Inferior parietal cortex (tissue), 1 donor: ENCODE data around the gene TSR1.
A peak's percentile ranks its signal among the peaks of the same experiment; 100 is the strongest.

Experiments
- DNase-seq: peaks from one replicate; pipeline ENCODE4 v3.0.0-alpha.2; 2016; ENCODE audit errors: extremely low spot score

The TSR1 gene

GRCh38 chr17:2336215-2336851 lies at the start of gene TSR1:
Gene TSR1 (minus strand): TSS chr17:2336457. CDS start chr17:2336427, 30 bp downstream.
- peak; percentile 94 for DNase-seq

- no peak for DNase-seq
Observed at GRCh38 chr17:2385240-2386210, 49.3 kb upstream of the TSR1 start.

- DNase-seq = no peak
Observed at GRCh38 chr17:2384439-2385127, 48.3 kb upstream of the TSR1 start.

- no peak for DNase-seq
Observed at GRCh38 chr17:2383628-2384167, 47.4 kb upstream of the TSR1 start.

GRCh38 chr17:2380950-2381649 lies 44.8 kb upstream of the TSR1 start:
- no peak for DNase-seq

GRCh38 chr17:2380226-2380922 lies 44.1 kb upstream of the TSR1 start:
- no peak for DNase-seq

GRCh38 chr17:2379489-2380225 lies 43.4 kb upstream of the TSR1 start:
- DNase-seq = no peak

- no peak for DNase-seq
Observed at GRCh38 chr17:2378905-2379304, 42.6 kb upstream of the TSR1 start.

- no peak for DNase-seq
Observed at GRCh38 chr17:2377659-2378058, 41.4 kb upstream of the TSR1 start.

- DNase-seq = no peak
Observed at GRCh38 chr17:2376107-2376506, 39.9 kb upstream of the TSR1 start.

- DNase-seq = no peak
Observed at GRCh38 chr17:2375406-2375805, 39.1 kb upstream of the TSR1 start.

- no peak for DNase-seq
Observed at GRCh38 chr17:2374549-2375285, 38.5 kb upstream of the TSR1 start.

- no peak for DNase-seq
Observed at GRCh38 chr17:2373179-2373578, 36.9 kb upstream of the TSR1 start.

GRCh38 chr17:2372681-2373080 lies 36.4 kb upstream of the TSR1 start:
- no peak for DNase-seq

- no peak for DNase-seq
Observed at GRCh38 chr17:2372180-2372579, 35.9 kb upstream of the TSR1 start.

GRCh38 chr17:2371183-2372130 lies 35.2 kb upstream of the TSR1 start:
- DNase-seq = no peak

GRCh38 chr17:2370211-2370589 lies 33.9 kb upstream of the TSR1 start:
- DNase-seq = no peak

GRCh38 chr17:2369551-2370210 lies 33.4 kb upstream of the TSR1 start:
- DNase-seq = no peak
